SK-N-SH (cell line): ENCODE measurements around the gene OXER1. TPM values are rescaled to one million over a fixed set of nuclear protein-coding genes. Genes with fewer than 3 reads are reported as not detected.
A peak's percentile ranks its signal among the peaks of the same experiment; 100 is the strongest.

Source experiments
- CTCF ChIA-PET: fragments of 300-600, 350-600 bp; formaldehyde crosslinking; extraction: SDS; loops from one replicate; lab custom pipeline; 2021; lab: Yijun Ruan, JAX
- POLR2A ChIA-PET: fragments of 350-600 bp; sonication (Branson Sonifier 250); formaldehyde crosslinking; extraction: SDS; loops from one replicate; lab custom pipeline; 2020; ENCODE audit warnings: antibody characterized with exemption, inconsistent platforms; lab: Yijun Ruan, JAX
- DNase-seq: peaks from one replicate; pipeline ENCODE4 v3.0.0; 2012
- H2AFZ ChIP-seq: fragments of 200-600 bp; sonication (generic); 2 replicates; pipeline ENCODE4 v1.8.1; 2016; ENCODE audit warnings: antibody characterized with exemption, mild to moderate bottlenecking, low read depth
- H3F3A ChIP-seq: fragments of 200-600 bp; sonication (generic); replicated peaks from 2 replicates; pipeline ENCODE3; 2016; ENCODE audit warnings: antibody characterized with exemption, mild to moderate bottlenecking; ENCODE audit not compliant: insufficient read depth
- H3K27ac ChIP-seq, 2 experiments: fragments of 200-500 bp in 1 of 2; fragments of 200-600 bp in 1 of 2; sonication (Bioruptor generic) in 1 of 2; sonication (generic), shearing (Covaris generic) in 1 of 2; 2 replicates each; pipeline versions ENCODE4 v1.5.1 to v1.6.1; 2014 to 2016; ENCODE audit warnings: low read depth in 2 of 2, inconsistent platforms in 1 of 2, low read length in 1 of 2, mild to moderate bottlenecking in 1 of 2, mixed read lengths in 1 of 2
- H3K27me3 ChIP-seq: fragments of 200-600 bp; sonication (generic), shearing (Covaris generic); 2 replicates; pipeline ENCODE4 v1.6.1; 2016; ENCODE audit warnings: mixed run types; ENCODE audit not compliant: insufficient read depth
- H3K36me3 ChIP-seq, 2 experiments: fragments of 200-500 bp in 1 of 2; fragments of 200-600 bp in 1 of 2; sonication (Bioruptor generic) in 1 of 2; sonication (generic) in 1 of 2; replicated peaks in 1 of 2; 2 replicates each; pipeline versions ENCODE3 to v1.5.1; 2014 to 2016; ENCODE audit warnings: low read length in 1 of 2, mild to moderate bottlenecking in 1 of 2; ENCODE audit not compliant: insufficient read depth in 2 of 2, control insufficient read depth in 1 of 2
- H3K4me1 ChIP-seq, 2 experiments: fragments of 200-500 bp in 1 of 2; fragments of 200-600 bp in 1 of 2; sonication (Bioruptor generic) in 1 of 2; sonication (generic), shearing (Covaris generic) in 1 of 2; 2 replicates each; pipeline versions ENCODE4 v1.5.1 to v1.6.1; 2014 to 2016; ENCODE audit warnings: low read depth in 1 of 2, low read length in 1 of 2, mixed run types in 1 of 2; ENCODE audit not compliant: insufficient read depth in 2 of 2, control insufficient read depth in 1 of 2
- H3K4me2 ChIP-seq: fragments of 200-600 bp; sonication (generic), shearing (Covaris generic); 2 replicates; pipeline ENCODE4 v1.6.1; 2017; ENCODE audit warnings: mixed run types
- H3K4me3 ChIP-seq, 2 experiments: fragments of 200-500 bp in 1 of 2; fragments of 200-600 bp in 1 of 2; sonication (Bioruptor generic) in 1 of 2; sonication (generic), shearing (Covaris generic) in 1 of 2; 2 replicates each; pipeline versions ENCODE4 v1.5.1 to v1.8.1; 2014 to 2016; ENCODE audit warnings: low read depth in 2 of 2, inconsistent platforms in 1 of 2, low read length in 1 of 2, mild to moderate bottlenecking in 1 of 2, mixed read lengths in 1 of 2, moderate library complexity in 1 of 2
- H3K79me2 ChIP-seq: fragments of 200-600 bp; sonication (generic); 2 replicates; pipeline ENCODE4 v1.8.1; 2017; ENCODE audit warnings: mild to moderate bottlenecking; ENCODE audit not compliant: insufficient read depth
- H3K9ac ChIP-seq: fragments of 200-600 bp; sonication (generic); 2 replicates; pipeline ENCODE4 v1.6.1; 2017; ENCODE audit warnings: mixed run types
- H3K9me2 ChIP-seq: fragments of 200-600 bp; sonication (generic); 2 replicates; pipeline ENCODE4 v1.6.1; 2017; ENCODE audit warnings: mixed run types
- H3K9me3 ChIP-seq: fragments of 200-600 bp; sonication (generic); 2 replicates; pipeline ENCODE4 v1.6.1; 2017; ENCODE audit warnings: mixed run types, mild to moderate bottlenecking, moderate library complexity
- H4K20me1 ChIP-seq: fragments of 200-600 bp; sonication (generic); 2 replicates; pipeline ENCODE4 v1.6.1; 2017; ENCODE audit warnings: mild to moderate bottlenecking, mixed run types; ENCODE audit not compliant: insufficient read depth
- CHD2 ChIP-seq: fragments of 150-350 bp; IDR thresholded peaks from 2 replicates; pipeline ENCODE4 v1.6.1; 2018; ENCODE audit warnings: low read length; ENCODE audit not compliant: partially characterized antibody
- FOSL2 ChIP-seq: IDR thresholded peaks from 2 replicates; pipeline ENCODE4 v1.4.0; 2012; ENCODE audit warnings: low read depth, mild to moderate bottlenecking, moderate library complexity, borderline replicate concordance
- FOXJ3 ChIP-seq: sonication (generic); formaldehyde crosslinking; IDR thresholded peaks from 2 replicates; pipeline ENCODE4 v1.5.1; 2020; ENCODE audit warnings: mild to moderate bottlenecking, missing genetic modification reagents
- GABPA ChIP-seq: IDR thresholded peaks from 2 replicates; pipeline ENCODE4 v1.4.0; 2012; ENCODE audit warnings: low read depth, mild to moderate bottlenecking
- JUND ChIP-seq: IDR thresholded peaks from 2 replicates; pipeline ENCODE4 v1.4.0; 2012
- MXI1 ChIP-seq: IDR thresholded peaks from 2 replicates; pipeline ENCODE4 v1.6.1; 2012; ENCODE audit warnings: mild to moderate bottlenecking, low read depth, low read length, improper control_type of control experiment
- NFIC ChIP-seq: IDR thresholded peaks from 2 replicates; pipeline ENCODE4 v1.4.0; 2012; ENCODE audit warnings: borderline replicate concordance
- POLR2AphosphoS5 ChIP-seq: IDR thresholded peaks from 2 replicates; pipeline ENCODE4 v1.6.1; 2012; ENCODE audit warnings: low read depth, low read length
- REST ChIP-seq: IDR thresholded peaks from 2 replicates; pipeline ENCODE4 v1.6.1; 2012; ENCODE audit warnings: mild to moderate bottlenecking, low read depth, low read length, moderate library complexity
- RFX5 ChIP-seq: IDR thresholded peaks from 2 replicates; pipeline ENCODE4 v1.6.1; 2012; ENCODE audit warnings: mild to moderate bottlenecking, improper control_type of control experiment, low read length
- RXRA ChIP-seq: IDR thresholded peaks from 2 replicates; pipeline ENCODE4 v1.4.0; 2012; ENCODE audit warnings: low read depth, mild to moderate bottlenecking, borderline replicate concordance
- SIN3A ChIP-seq: IDR thresholded peaks from 2 replicates; pipeline ENCODE4 v1.6.1; 2012; ENCODE audit warnings: low read depth, mild to moderate bottlenecking, low read length, moderate library complexity, borderline replicate concordance
- TEAD4 ChIP-seq: IDR thresholded peaks from 2 replicates; pipeline ENCODE4 v1.4.0; 2012; ENCODE audit warnings: mild to moderate bottlenecking, borderline replicate concordance; ENCODE audit not compliant: insufficient read depth
- USF1 ChIP-seq: IDR thresholded peaks from 2 replicates; pipeline ENCODE4 v1.4.0; 2012; ENCODE audit warnings: low read depth, borderline replicate concordance
- YY1 ChIP-seq: IDR thresholded peaks from 2 replicates; pipeline ENCODE4 v1.4.0; 2012; ENCODE audit warnings: low read depth, mild to moderate bottlenecking
- ZBTB33 ChIP-seq: IDR thresholded peaks from 2 replicates; pipeline ENCODE4 v1.4.0; 2012; ENCODE audit warnings: low read depth, borderline replicate concordance
- WGBS: methylation state at CpG from one replicate; pipeline ENCODE4 v1.1.6; 2017; ENCODE audit warnings: low lambda C conversion rate; 5-methylcytosine and 5-hydroxymethylcytosine counted together
- polyA plus RNA-seq, 3 experiments: library from polyadenylated mRNA; depleted of rRNA; stranded (reverse); fragments of >200 nt; gene quantifications; 2 replicates each; pipeline ENCODE4 v1.2.3, GENCODE V29; 2012

OXER1 gene
- polyA plus RNA-seq, 1 of the 3 experiments (the other 2 are of a cell fraction) = not detected

- 0 out of 2 replicates have a peak, but pooled peaks have one; percentile 44 for TF ChIP-seq REST
- 0 out of 2 replicates have a peak, but pooled peaks have one; percentile 38 for TF ChIP-seq USF1
- TF ChIP-seq SIN3A = peak; percentile 11; the same call in 1 of the 2 replicates
- TF ChIP-seq TEAD4 = peak; percentile 95
- peak; percentile 43; the same call in 1 of the 2 replicates for TF ChIP-seq MXI1
- peak; percentile 44; the same call in 1 of the 2 replicates for TF ChIP-seq FOXJ3
- peak; percentile 78; the same call in 1 of the 2 replicates for TF ChIP-seq POLR2AphosphoS5
- TF ChIP-seq, all 33 proteins: peak for 21
These were observed 46.4 kb upstream of the OXER1 start (continued) for GRCh38 chr2:42810121-42810970.

- ChIA-PET CTCF (interaction anchor here (0.5 to 3.4 kb wide), 20 partner anchors 9 to 802 kb away, joined by 3 to 22 read pairs (median 4); partner anchors contain the start of gene KCNG3), POLR2A (interaction anchor here (0.6 to 2.5 kb wide), 20 partner anchors 9 to 909 kb away, joined by 3 to 15 read pairs (median 4); partner anchors contain the start of genes HAAO and THADA)
- Histone ChIP-seq H3K27me3 (no peaks in the 10 kb centered on the region), H3K9ac (peak overlapping the region; percentile 97), H3K36me3 (no peaks in the 10 kb centered on the region), H3F3A (peaks cover 21% of the 10 kb centered on the region), H2AFZ (peak overlapping the region; percentile 97), H3K79me2 (no peaks in the 10 kb centered on the region), H3K9me3 (no peaks in the 10 kb centered on the region), H3K9me2 (no peaks in the 10 kb centered on the region), H3K27ac (peak overlapping the region; percentile 95 to 99), H3K4me2 (peak overlapping the region; percentile 86), H3K4me1 (peaks cover 0 to 17% of the 10 kb centered on the region in 2 experiments; a peak in 1 of 4 replicates), H4K20me1 (no peaks in the 10 kb centered on the region), H3K4me3 (peak overlapping the region; percentile 67 to 75)
- DNase-seq = peak; percentile 97
- WGBS = 0% methylated on average over 11 of the region's 35 CpGs
- TF ChIP-seq ZBTB33 = 0 out of 2 replicates have a peak, but pooled peaks have one; percentile 36
- TF ChIP-seq FOXJ3 = no peak
- TF ChIP-seq GABPA = no peak; the same call in 1 of the 2 replicates
- no peak for TF ChIP-seq NFIC
- TF ChIP-seq FOSL2 = no peak
- no peak for TF ChIP-seq YY1
- no peak for TF ChIP-seq RFX5
- TF ChIP-seq CHD2 = peak; percentile 46
- TF ChIP-seq REST = 0 out of 2 replicates have a peak, but pooled peaks have one; percentile 54
- TF ChIP-seq RXRA = no peak
- TF ChIP-seq JUND = no peak
These were observed 45.8 kb upstream of the OXER1 start for GRCh38 chr2:42809819-42810120.
